HEK293 (cell line): ENCODE results near the gene FAM219B.

Experiments used
- GLIS1 ChIP-seq: fragments of 450-650 bp; formaldehyde crosslinking; IDR thresholded peaks from 2 replicates; pipeline ENCODE4 v1.5.1; 2016; ENCODE audit warnings: missing biosample characterization, missing genetic modification characterization
- KLF1 ChIP-seq: fragments of 450-650 bp; formaldehyde crosslinking; IDR thresholded peaks from 2 replicates; pipeline ENCODE4 v1.5.1; 2016; ENCODE audit warnings: missing biosample characterization, missing genetic modification characterization
- KLF9 ChIP-seq: fragments of 450-650 bp; formaldehyde crosslinking; IDR thresholded peaks from 2 replicates; pipeline ENCODE4 v1.5.1; 2016; ENCODE audit warnings: missing biosample characterization, missing genetic modification characterization, low read depth
- MEIS1 ChIP-seq: sonication (generic); formaldehyde crosslinking; IDR thresholded peaks from 2 replicates; pipeline ENCODE4 v1.8.1; 2022; ENCODE audit warnings: missing genetic modification reagents, mild to moderate bottlenecking, borderline replicate concordance
- REPIN1 ChIP-seq: fragments of 450-650 bp; formaldehyde crosslinking; IDR thresholded peaks from 2 replicates; pipeline ENCODE4 v1.5.1; 2017; ENCODE audit warnings: missing biosample characterization, missing genetic modification characterization, low read depth
- SCRT1 ChIP-seq: fragments of 450-650 bp; formaldehyde crosslinking; IDR thresholded peaks from 2 replicates; pipeline ENCODE4 v1.5.1; 2016; ENCODE audit warnings: missing biosample characterization, missing genetic modification characterization, borderline replicate concordance
- ZBTB20 ChIP-seq: fragments of 450-650 bp; formaldehyde crosslinking; IDR thresholded peaks from 2 replicates; pipeline ENCODE4 v1.5.1; 2016; ENCODE audit warnings: missing biosample characterization, missing genetic modification characterization
- ZFP41 ChIP-seq: fragments of 450-650 bp; formaldehyde crosslinking; IDR thresholded peaks from 2 replicates; pipeline ENCODE4 v1.5.1; 2016; ENCODE audit warnings: missing biosample characterization, missing genetic modification characterization, borderline replicate concordance
- ZNF184 ChIP-seq: fragments of 450-650 bp; IDR thresholded peaks from 2 replicates; pipeline ENCODE4 v1.5.1; 2018; ENCODE audit warnings: missing biosample characterization, mild to moderate bottlenecking, missing genetic modification characterization
- ZNF221 ChIP-seq: fragments of 450-650 bp; formaldehyde crosslinking; IDR thresholded peaks from 2 replicates; pipeline ENCODE4 v1.5.1; 2017; ENCODE audit warnings: missing biosample characterization, missing genetic modification characterization, borderline replicate concordance
- ZNF394 ChIP-seq: fragments of 450-650 bp; formaldehyde crosslinking; IDR thresholded peaks from 2 replicates; pipeline ENCODE4 v1.5.1; 2016; ENCODE audit warnings: missing biosample characterization, missing genetic modification characterization, mild to moderate bottlenecking, moderate library complexity, borderline replicate concordance
- ZNF404 ChIP-seq: fragments of 450-650 bp; formaldehyde crosslinking; IDR thresholded peaks from 2 replicates; pipeline ENCODE4 v1.5.1; 2017; ENCODE audit warnings: missing biosample characterization, missing genetic modification characterization
- ZNF501 ChIP-seq: fragments of 450-650 bp; formaldehyde crosslinking; IDR thresholded peaks from 2 replicates; pipeline ENCODE4 v1.5.1; 2016; ENCODE audit warnings: missing biosample characterization, missing genetic modification characterization
- ZNF544 ChIP-seq: fragments of 450-650 bp; formaldehyde crosslinking; IDR thresholded peaks from 2 replicates; pipeline ENCODE4 v1.5.0; 2017; ENCODE audit warnings: missing biosample characterization, missing genetic modification characterization
- ZNF549 ChIP-seq: fragments of 450-650 bp; IDR thresholded peaks from 2 replicates; pipeline ENCODE4 v1.5.1; 2018; ENCODE audit warnings: missing biosample characterization, missing genetic modification characterization, mild to moderate bottlenecking, inconsistent platforms, moderate library complexity
- ZNF555 ChIP-seq: fragments of 450-650 bp; formaldehyde crosslinking; conservative IDR thresholded peaks from 2 replicates; pipeline ENCODE4 v1.5.1; 2017; ENCODE audit warnings: missing biosample characterization, mild to moderate bottlenecking, missing genetic modification characterization, inconsistent platforms
- ZNF560 ChIP-seq: fragments of 450-650 bp; formaldehyde crosslinking; IDR thresholded peaks from 2 replicates; pipeline ENCODE4 v1.5.1; 2017; ENCODE audit warnings: missing biosample characterization, missing genetic modification characterization, borderline replicate concordance
- ZNF561 ChIP-seq: fragments of 450-650 bp; IDR thresholded peaks from 2 replicates; pipeline ENCODE4 v1.5.1; 2018; ENCODE audit warnings: missing biosample characterization, missing genetic modification characterization, borderline replicate concordance
- ZNF596 ChIP-seq: fragments of 450-650 bp; IDR thresholded peaks from 2 replicates; pipeline ENCODE4 v1.5.0; 2018; ENCODE audit warnings: missing biosample characterization, mild to moderate bottlenecking, missing genetic modification characterization, moderate library complexity
- ZNF600 ChIP-seq: fragments of 450-650 bp; formaldehyde crosslinking; IDR thresholded peaks from 2 replicates; pipeline ENCODE4 v1.5.1; 2016; ENCODE audit warnings: missing biosample characterization, missing genetic modification characterization
- ZNF610 ChIP-seq: fragments of 450-650 bp; formaldehyde crosslinking; IDR thresholded peaks from 2 replicates; pipeline ENCODE4 v1.5.1; 2016; ENCODE audit warnings: missing biosample characterization, missing genetic modification characterization, borderline replicate concordance
- ZNF623 ChIP-seq: fragments of 450-650 bp; formaldehyde crosslinking; IDR thresholded peaks from 2 replicates; pipeline ENCODE4 v1.5.1; 2016; ENCODE audit warnings: missing biosample characterization, missing genetic modification characterization
- ZNF624 ChIP-seq: fragments of 450-650 bp; formaldehyde crosslinking; IDR thresholded peaks from 2 replicates; pipeline ENCODE4 v1.5.1; 2017; ENCODE audit warnings: missing biosample characterization, missing genetic modification characterization
- ZNF639 ChIP-seq: fragments of 450-650 bp; formaldehyde crosslinking; IDR thresholded peaks from 2 replicates; pipeline ENCODE4 v1.5.1; 2016; ENCODE audit warnings: missing biosample characterization, missing genetic modification characterization
- ZNF677 ChIP-seq: fragments of 450-650 bp; IDR thresholded peaks from 2 replicates; pipeline ENCODE4 v1.5.0; 2018; ENCODE audit warnings: missing biosample characterization, mild to moderate bottlenecking, missing genetic modification characterization, moderate library complexity
- ZNF707 ChIP-seq: fragments of 450-650 bp; formaldehyde crosslinking; IDR thresholded peaks from 2 replicates; pipeline ENCODE4 v1.5.1; 2016; ENCODE audit warnings: missing biosample characterization, missing genetic modification characterization
- ZNF747 ChIP-seq: fragments of 450-650 bp; formaldehyde crosslinking; IDR thresholded peaks from 2 replicates; pipeline ENCODE4 v1.5.1; 2016; ENCODE audit warnings: missing biosample characterization, missing genetic modification characterization
- ZNF768 ChIP-seq: fragments of 450-650 bp; formaldehyde crosslinking; IDR thresholded peaks from 2 replicates; pipeline ENCODE4 v1.5.1; 2018; ENCODE audit warnings: missing biosample characterization, mild to moderate bottlenecking, missing genetic modification characterization
- TF ChIP-seq, protein P1 (sequence below): fragments of 450-650 bp; formaldehyde crosslinking; IDR thresholded peaks from 2 replicates; pipeline ENCODE4 v1.5.1; 2017; ENCODE audit warnings: missing biosample characterization, missing genetic modification characterization
- TF ChIP-seq, protein P2 (sequence below): fragments of 450-650 bp; formaldehyde crosslinking; IDR thresholded peaks from 2 replicates; pipeline ENCODE4 v1.5.1; 2016; ENCODE audit warnings: missing biosample characterization, missing genetic modification characterization
- TF ChIP-seq, protein P3 (sequence below): fragments of 450-650 bp; formaldehyde crosslinking; IDR thresholded peaks from 2 replicates; pipeline ENCODE4 v1.5.1; 2016; ENCODE audit warnings: missing biosample characterization, missing genetic modification characterization
- TF ChIP-seq, protein P4 (sequence below): fragments of 450-650 bp; formaldehyde crosslinking; IDR thresholded peaks from 2 replicates; pipeline ENCODE4 v1.5.1; 2017; ENCODE audit warnings: missing biosample characterization, missing genetic modification characterization

Gene FAM219B

DNA sequence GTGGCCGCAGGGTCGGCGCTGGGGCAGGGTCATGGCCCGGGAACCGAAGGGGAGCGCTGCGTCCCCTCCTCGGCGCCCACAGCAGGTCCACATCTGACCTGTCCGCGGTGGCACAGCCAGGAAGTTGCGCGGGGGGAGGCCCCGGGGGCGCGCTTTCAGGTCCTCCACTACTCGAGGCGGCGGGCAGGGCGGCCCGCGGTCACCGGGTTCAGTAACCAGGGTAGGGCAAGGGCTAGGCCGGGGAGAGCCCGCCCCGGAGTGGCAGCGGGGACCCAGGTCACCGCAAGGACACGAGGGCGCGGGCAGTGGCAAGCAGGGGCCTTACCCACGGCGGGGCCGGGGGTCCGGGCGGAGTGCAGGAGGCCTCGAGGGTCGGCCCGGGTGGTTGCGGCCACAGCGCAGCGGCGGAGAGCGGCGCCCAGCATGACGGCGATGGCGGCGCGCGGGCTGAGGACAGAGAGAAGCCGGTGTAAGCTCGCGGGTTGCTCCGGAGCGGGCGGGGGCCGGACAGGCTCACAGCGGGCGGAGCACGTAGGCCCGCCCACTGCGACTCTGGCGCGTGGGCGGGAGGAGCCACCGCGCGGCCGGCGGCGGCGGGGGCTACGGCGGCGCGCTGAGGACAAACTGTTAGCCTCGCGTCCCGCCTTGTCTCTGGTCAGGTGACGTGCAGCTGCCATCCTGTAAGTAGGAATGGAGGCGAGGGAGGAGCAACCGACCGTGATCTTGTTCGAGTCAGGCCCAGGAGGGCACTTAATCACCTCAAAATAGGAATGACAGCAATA is 31.1 kb upstream of the FAM219B start, which contains the start of gene COX5A (continued):
- TF ChIP-seq ZNF501 (tag by site-specific recombination), result peak; percentile 69; the same call in 1 of the 2 replicates
- peak; percentile 53; the same call in 1 of the 2 replicates for TF ChIP-seq ZNF184 (tag by site-specific recombination)
- no peak for TF ChIP-seq ZNF624 (tag by site-specific recombination)
- TF ChIP-seq ZNF610, result no peak; the same call in 1 of the 2 replicates
- no peak; the same call in 1 of the 2 replicates for TF ChIP-seq ZNF768 (tag by site-specific recombination)
- peak; percentile 65; the same call in 1 of the 2 replicates for TF ChIP-seq REPIN1 (tag by site-specific recombination)
- TF ChIP-seq, protein P1, sequence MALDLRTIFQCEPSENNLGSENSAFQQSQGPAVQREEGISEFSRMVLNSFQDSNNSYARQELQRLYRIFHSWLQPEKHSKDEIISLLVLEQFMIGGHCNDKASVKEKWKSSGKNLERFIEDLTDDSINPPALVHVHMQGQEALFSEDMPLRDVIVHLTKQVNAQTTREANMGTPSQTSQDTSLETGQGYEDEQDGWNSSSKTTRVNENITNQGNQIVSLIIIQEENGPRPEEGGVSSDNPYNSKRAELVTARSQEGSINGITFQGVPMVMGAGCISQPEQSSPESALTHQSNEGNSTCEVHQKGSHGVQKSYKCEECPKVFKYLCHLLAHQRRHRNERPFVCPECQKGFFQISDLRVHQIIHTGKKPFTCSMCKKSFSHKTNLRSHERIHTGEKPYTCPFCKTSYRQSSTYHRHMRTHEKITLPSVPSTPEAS (tag by site-specific recombination), result no peak
- TF ChIP-seq KLF9 (tag by site-specific recombination), result peak; percentile 10
- TF ChIP-seq ZNF549, result no peak
- TF ChIP-seq ZNF596, result peak; percentile 66; the same call in 1 of the 2 replicates
- TF ChIP-seq ZNF404 (tag by site-specific recombination), result no peak
- peak; percentile 45; the same call in 1 of the 2 replicates for TF ChIP-seq KLF1 (tag by site-specific recombination)
- TF ChIP-seq ZNF707, result no peak
- TF ChIP-seq ZFP41 (tag by site-specific recombination), result no peak
- TF ChIP-seq GLIS1 (tag by site-specific recombination), result no peak; the same call in 1 of the 2 replicates
- no peak for TF ChIP-seq ZNF560 (tag by site-specific recombination)
- TF ChIP-seq ZNF747 (tag by site-specific recombination), result no peak
- TF ChIP-seq ZNF555, result no peak
- TF ChIP-seq ZNF677, result 0 out of 2 replicates have a peak, but pooled peaks have one; percentile 17
- no peak; the same call in 1 of the 2 replicates for TF ChIP-seq ZNF221 (tag by site-specific recombination)
- peak; percentile 28; the same call in 1 of the 2 replicates for TF ChIP-seq ZNF623 (tag by site-specific recombination)
- TF ChIP-seq ZBTB20 (tag by site-specific recombination), result peak; percentile 90
- peak; percentile 87 for TF ChIP-seq ZNF394 (tag by site-specific recombination)
- TF ChIP-seq, protein P2, sequence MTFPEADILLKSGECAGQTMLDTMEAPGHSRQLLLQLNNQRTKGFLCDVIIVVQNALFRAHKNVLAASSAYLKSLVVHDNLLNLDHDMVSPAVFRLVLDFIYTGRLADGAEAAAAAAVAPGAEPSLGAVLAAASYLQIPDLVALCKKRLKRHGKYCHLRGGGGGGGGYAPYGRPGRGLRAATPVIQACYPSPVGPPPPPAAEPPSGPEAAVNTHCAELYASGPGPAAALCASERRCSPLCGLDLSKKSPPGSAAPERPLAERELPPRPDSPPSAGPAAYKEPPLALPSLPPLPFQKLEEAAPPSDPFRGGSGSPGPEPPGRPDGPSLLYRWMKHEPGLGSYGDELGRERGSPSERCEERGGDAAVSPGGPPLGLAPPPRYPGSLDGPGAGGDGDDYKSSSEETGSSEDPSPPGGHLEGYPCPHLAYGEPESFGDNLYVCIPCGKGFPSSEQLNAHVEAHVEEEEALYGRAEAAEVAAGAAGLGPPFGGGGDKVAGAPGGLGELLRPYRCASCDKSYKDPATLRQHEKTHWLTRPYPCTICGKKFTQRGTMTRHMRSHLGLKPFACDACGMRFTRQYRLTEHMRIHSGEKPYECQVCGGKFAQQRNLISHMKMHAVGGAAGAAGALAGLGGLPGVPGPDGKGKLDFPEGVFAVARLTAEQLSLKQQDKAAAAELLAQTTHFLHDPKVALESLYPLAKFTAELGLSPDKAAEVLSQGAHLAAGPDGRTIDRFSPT (tag by site-specific recombination), result peak; percentile 88
- peak; percentile 96 for TF ChIP-seq ZNF561
- peak; percentile 90 for TF ChIP-seq ZNF600 (tag by site-specific recombination)
- TF ChIP-seq, protein P3, sequence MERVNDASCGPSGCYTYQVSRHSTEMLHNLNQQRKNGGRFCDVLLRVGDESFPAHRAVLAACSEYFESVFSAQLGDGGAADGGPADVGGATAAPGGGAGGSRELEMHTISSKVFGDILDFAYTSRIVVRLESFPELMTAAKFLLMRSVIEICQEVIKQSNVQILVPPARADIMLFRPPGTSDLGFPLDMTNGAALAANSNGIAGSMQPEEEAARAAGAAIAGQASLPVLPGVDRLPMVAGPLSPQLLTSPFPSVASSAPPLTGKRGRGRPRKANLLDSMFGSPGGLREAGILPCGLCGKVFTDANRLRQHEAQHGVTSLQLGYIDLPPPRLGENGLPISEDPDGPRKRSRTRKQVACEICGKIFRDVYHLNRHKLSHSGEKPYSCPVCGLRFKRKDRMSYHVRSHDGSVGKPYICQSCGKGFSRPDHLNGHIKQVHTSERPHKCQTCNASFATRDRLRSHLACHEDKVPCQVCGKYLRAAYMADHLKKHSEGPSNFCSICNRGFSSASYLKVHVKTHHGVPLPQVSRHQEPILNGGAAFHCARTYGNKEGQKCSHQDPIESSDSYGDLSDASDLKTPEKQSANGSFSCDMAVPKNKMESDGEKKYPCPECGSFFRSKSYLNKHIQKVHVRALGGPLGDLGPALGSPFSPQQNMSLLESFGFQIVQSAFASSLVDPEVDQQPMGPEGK (tag by site-specific recombination), result peak; percentile 91
- TF ChIP-seq ZNF639 (tag by site-specific recombination), result no peak; the same call in 1 of the 2 replicates
- TF ChIP-seq, protein P4, sequence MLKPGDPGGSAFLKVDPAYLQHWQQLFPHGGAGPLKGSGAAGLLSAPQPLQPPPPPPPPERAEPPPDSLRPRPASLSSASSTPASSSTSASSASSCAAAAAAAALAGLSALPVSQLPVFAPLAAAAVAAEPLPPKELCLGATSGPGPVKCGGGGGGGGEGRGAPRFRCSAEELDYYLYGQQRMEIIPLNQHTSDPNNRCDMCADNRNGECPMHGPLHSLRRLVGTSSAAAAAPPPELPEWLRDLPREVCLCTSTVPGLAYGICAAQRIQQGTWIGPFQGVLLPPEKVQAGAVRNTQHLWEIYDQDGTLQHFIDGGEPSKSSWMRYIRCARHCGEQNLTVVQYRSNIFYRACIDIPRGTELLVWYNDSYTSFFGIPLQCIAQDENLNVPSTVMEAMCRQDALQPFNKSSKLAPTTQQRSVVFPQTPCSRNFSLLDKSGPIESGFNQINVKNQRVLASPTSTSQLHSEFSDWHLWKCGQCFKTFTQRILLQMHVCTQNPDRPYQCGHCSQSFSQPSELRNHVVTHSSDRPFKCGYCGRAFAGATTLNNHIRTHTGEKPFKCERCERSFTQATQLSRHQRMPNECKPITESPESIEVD (tag by site-specific recombination), result no peak; the same call in 1 of the 2 replicates
- TF ChIP-seq MEIS1 (CRISPR knock-in tag), result no peak
- TF ChIP-seq ZNF544, result no peak
- TF ChIP-seq SCRT1 (tag by site-specific recombination), result no peak
